ENCODE measurements around the gene C4orf46.

The C4orf46 gene

GRCh38 chr4:158649111-158649680, 22.5 kb downstream of the C4orf46 start:
- no peak for DNase-seq

- DNase-seq = no peak
These were observed 26.9 kb downstream of the C4orf46 start for GRCh38 chr4:158644760-158645159.

GRCh38 chr4:158644356-158644755, 27.3 kb downstream of the C4orf46 start:
- DNase-seq = no peak

GRCh38 chr4:158636619-158637018, 35.1 kb downstream of the C4orf46 start:
- DNase-seq = no peak

- no peak for DNase-seq
These were observed 40.8 kb downstream of the C4orf46 start for GRCh38 chr4:158630893-158631292.

- DNase-seq = no peak
These were observed 46.1 kb downstream of the C4orf46 start for GRCh38 chr4:158625544-158625943.

- no peak for DNase-seq
These were observed 46.7 kb downstream of the C4orf46 start for GRCh38 chr4:158624889-158625478.

GRCh38 chr4:158622251-158622650, 49.4 kb downstream of the C4orf46 start:
- no peak for DNase-seq

GRCh38 chr4:158621729-158622128, 50.0 kb downstream of the C4orf46 start:
- no peak for DNase-seq

- DNase-seq = no peak
These were observed 53.7 kb downstream of the C4orf46 start for GRCh38 chr4:158617956-158618355.
